Retinal pigment epithelial cell (primary cell): ENCODE results near the gene ATP8A2.
A peak's percentile ranks its signal among the peaks of the same experiment; 100 is the strongest.
"Not testable (repeated sequence)": the region's sequence is repeated elsewhere in the genome, so short reads cannot be mapped to it uniquely, and the experiment has no call there.

Experiments used
- DNase-seq: peaks from one replicate; pipeline ENCODE4 v3.0.0-alpha.2; 2010; ENCODE audit warnings: low read depth
- H3K4me3 ChIP-seq: 2 replicates; pipeline ENCODE4 v1.5.1; 2011; ENCODE audit warnings: mild to moderate bottlenecking, low read length, control low read depth, moderate library complexity
- TF ChIP-seq, protein P1 (sequence below): conservative IDR thresholded peaks from 2 replicates; pipeline ENCODE4 v1.5.1; 2011; ENCODE audit warnings: low read depth, low read length, control low read depth, inconsistent platforms

Gene ATP8A2

DNA sequence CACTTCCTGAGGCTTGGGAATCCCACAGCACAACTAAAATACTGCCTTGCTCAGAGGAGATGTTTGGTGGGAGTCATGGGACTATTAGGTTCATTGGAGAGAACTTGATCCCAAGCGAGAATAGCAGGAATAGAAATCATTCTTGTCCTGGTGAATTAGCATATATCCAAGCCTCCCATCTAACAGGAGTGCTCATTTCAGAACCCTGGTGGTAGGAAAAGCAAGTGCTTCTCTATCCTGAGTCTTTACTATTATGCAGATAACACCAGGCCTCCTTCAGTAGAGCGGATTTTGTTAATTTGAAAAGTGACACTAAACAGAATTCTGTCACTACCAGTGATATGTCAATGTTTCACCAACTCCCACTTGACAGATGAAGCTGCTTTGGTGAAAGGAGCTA, 199.5 kb downstream of the ATP8A2 start:
- no peak overlapping the region for H3K4me3 ChIP-seq
- DNase-seq = no peak
- TF ChIP-seq, protein P1, sequence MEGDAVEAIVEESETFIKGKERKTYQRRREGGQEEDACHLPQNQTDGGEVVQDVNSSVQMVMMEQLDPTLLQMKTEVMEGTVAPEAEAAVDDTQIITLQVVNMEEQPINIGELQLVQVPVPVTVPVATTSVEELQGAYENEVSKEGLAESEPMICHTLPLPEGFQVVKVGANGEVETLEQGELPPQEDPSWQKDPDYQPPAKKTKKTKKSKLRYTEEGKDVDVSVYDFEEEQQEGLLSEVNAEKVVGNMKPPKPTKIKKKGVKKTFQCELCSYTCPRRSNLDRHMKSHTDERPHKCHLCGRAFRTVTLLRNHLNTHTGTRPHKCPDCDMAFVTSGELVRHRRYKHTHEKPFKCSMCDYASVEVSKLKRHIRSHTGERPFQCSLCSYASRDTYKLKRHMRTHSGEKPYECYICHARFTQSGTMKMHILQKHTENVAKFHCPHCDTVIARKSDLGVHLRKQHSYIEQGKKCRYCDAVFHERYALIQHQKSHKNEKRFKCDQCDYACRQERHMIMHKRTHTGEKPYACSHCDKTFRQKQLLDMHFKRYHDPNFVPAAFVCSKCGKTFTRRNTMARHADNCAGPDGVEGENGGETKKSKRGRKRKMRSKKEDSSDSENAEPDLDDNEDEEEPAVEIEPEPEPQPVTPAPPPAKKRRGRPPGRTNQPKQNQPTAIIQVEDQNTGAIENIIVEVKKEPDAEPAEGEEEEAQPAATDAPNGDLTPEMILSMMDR = peak; percentile 21

DNA sequence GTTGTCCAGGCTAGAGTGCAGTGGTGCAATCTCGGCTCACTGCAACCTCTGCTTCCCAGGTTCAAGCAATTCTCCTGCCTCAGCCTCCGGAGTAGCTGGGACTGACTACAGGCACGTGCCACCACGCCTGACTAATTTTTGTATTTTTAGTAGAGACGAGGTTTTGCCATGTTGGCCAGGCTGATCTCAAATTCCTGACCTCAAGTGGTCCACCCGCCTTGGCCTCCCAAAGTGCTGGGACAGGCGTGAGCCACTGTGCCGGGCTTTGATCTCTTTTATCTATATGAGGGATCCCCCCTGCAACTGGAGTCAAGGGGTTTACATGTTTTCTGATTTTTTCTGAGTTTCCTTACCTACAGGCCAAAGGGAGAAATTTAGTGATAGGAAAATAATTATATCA, 200.4 kb downstream of the ATP8A2 start:
- DNase-seq = not testable (repeated sequence)

DNA sequence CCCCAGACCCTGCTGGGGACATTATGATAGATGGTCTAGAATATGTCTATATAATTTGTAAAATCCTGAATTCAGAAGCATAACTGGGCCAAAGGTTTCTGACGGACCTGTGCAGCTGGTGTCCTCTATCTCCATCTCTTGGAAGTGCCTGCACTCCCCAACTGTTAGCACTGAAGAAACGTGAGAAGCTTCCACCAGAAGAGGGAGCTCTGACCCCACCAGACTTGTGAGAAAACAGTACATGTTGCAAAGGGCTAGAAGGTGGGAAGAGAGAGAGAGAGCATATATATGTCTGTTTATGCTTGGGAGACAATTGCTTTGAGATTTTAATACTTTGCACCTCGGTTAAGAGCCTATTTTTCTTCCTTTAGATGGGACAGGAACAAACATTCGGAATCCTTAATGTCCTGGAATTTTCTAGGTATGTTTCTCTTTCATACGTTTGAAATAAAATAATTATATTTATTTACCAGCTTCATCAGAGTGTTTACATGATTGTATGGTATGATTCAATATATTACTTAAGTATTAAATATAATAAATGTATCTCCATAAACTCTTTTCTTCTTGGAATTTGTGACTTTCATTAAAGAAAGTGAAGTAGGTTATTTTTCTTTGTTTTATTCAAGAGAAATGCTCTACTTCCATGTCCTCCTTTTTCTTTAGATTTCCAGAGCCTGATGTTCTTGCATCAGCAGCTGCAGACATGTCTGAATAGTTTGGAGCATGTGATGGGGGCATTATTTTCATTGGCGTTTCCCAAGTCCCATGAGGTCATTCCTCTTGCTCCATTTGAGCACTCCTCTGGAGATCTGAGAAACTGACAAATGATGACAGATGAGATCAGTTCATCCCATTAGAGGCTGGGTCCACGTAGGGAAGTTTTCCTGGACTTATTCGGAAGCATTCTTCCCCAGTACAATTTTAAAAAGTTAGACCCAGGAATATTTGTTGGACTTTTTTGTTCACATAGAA, 202.9 kb downstream of the ATP8A2 start:
- H3K4me3 ChIP-seq = no peak overlapping the region
- DNase-seq = peak; percentile 42
- TF ChIP-seq, protein P1 = peak; percentile 92

More for the DNA sequence above, 200.4 kb downstream of the ATP8A2 start:
- H3K4me3 ChIP-seq = not testable (repeated sequence)

DNA sequence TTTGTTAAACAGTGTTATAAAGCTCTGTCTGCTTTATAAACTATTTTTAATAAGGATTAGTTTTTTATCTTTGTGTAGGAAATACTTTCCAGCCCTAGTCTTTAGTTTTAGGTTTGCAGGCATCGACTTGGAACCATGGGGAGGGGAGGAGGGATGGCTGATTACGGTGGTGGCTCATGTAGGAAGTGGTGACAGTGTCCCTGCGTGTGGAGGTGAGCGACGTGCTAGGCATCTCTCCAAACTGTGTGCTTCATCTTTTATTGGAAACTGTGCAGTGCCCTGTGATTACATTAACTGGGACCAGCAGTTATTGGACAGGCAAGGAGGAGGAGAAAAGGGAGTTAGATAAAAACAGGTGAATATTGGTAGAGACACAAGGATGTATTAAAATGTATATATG, 203.8 kb downstream of the ATP8A2 start:
- H3K4me3 ChIP-seq = no peak overlapping the region
- TF ChIP-seq, protein P1 = no peak
- DNase-seq = no peak

DNA sequence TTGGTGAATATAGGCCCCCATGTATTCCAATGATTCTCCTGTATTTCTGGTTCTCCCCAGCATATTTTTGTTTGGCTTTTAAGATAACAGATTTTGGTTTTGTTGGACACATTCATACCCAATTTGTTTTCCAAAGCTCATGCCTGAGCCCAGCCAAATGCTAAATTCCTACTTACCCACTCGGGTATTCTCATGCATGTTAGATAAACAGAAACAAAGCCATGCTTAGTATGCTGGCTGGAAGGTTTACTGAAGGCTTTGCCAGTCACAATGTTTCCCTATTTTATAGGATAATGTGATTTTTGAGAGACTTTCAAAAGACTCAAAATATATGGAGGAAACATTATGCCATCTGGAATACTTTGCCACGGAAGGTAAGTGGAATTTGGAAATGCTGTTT, 206.8 kb downstream of the ATP8A2 start:
- H3K4me3 ChIP-seq = no peak overlapping the region
- TF ChIP-seq, protein P1 = no peak
- DNase-seq = no peak

DNA sequence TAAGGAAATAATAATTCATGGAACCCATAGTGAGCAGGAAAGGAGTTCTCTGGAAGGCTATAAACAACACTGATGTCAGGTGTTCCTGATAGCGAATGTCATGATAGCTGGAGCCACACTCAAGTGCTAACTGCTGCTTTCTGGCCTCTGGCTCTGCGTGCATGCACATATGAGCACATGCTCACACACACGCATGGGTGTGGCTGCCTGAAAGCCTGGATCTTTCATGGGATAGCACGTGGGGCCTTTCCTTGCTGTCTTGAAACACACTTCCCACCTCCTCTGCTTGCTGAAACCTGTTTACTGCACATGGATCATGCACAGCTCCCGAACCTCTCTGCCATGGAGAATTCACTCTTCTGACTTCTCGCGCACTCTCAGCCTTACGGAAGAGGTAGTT, 207.4 kb downstream of the ATP8A2 start:
- H3K4me3 ChIP-seq = no peak overlapping the region
- no peak for DNase-seq
- TF ChIP-seq, protein P1 = no peak

DNA sequence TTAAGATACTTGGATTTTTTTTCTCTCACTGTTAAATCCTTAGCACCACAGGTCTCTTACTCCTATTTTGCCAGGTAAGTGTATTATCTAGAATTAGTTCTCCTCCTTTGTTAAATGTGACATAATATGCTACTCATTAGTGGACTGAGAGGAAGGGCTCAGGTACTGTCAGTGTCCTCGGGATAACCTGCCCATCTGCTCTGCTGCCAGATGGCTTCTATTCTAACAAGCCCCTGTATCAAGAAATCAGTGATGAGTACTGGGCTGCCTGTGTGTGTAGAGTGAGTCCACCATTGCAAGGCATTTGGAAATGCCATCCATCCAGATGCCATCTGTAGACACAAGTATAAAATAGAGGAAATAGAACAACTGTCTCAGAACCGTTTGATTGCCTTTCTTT, 209.6 kb downstream of the ATP8A2 start:
- TF ChIP-seq, protein P1 = no peak

More for the DNA sequence above, 209.6 kb downstream of the ATP8A2 start:
- DNase-seq = no peak
- no peak overlapping the region for H3K4me3 ChIP-seq
